Neural cell (in vitro differentiated cells): ENCODE data around the gene TCF23. TPM values are rescaled to one million over a fixed set of nuclear protein-coding genes. Genes with fewer than 3 reads are reported as not detected.

Experiments used
- H2AFZ ChIP-seq: fragments of 200-600, 300-800 bp; sonication (generic), shearing (Covaris generic); 2 replicates; pipeline ENCODE4 v1.6.0; 2014; ENCODE audit warnings: low read depth, mild to moderate bottlenecking, antibody characterized with exemption, low read length, moderate library complexity
- H3F3A ChIP-seq: fragments of 200-600 bp; shearing (Covaris generic); 2 replicates; pipeline ENCODE4 v1.6.1; 2016; ENCODE audit warnings: mild to moderate bottlenecking, moderate library complexity, mixed read lengths, antibody characterized with exemption, low read length; ENCODE audit not compliant: insufficient read depth, poor library complexity, severe bottlenecking
- H3K27ac ChIP-seq: fragments of 200-600, 300-800 bp; sonication (generic), shearing (Covaris generic); 2 replicates; pipeline ENCODE4 v1.5.1; 2014; ENCODE audit warnings: mild to moderate bottlenecking, low read length, moderate library complexity
- H3K27me3 ChIP-seq: fragments of 300-800, 200-600 bp; sonication (generic), shearing (Covaris generic); 2 replicates; pipeline ENCODE4 v1.6.0; 2014; ENCODE audit warnings: mild to moderate bottlenecking, low read depth, low read length, moderate library complexity; ENCODE audit not compliant: insufficient read depth
- H3K36me3 ChIP-seq: fragments of 300-800, 200-600 bp; sonication (generic), shearing (Covaris generic); 2 replicates; pipeline ENCODE4 v1.5.1; 2014; ENCODE audit warnings: mild to moderate bottlenecking, antibody characterized with exemption, low read length, moderate library complexity; ENCODE audit not compliant: insufficient read depth
- H3K4me2 ChIP-seq: fragments of 300-800, 200-600 bp; sonication (generic), shearing (Covaris generic); 2 replicates; pipeline ENCODE4 v1.6.0; 2014; ENCODE audit warnings: mild to moderate bottlenecking, low read length
- H3K4me3 ChIP-seq: fragments of 300-800, 200-600 bp; sonication (generic), shearing (Covaris generic); 2 replicates; pipeline ENCODE4 v1.5.1; 2014; ENCODE audit warnings: mild to moderate bottlenecking, low read length, moderate library complexity
- H3K79me2 ChIP-seq: fragments of 200-600 bp; shearing (Covaris generic); replicated peaks from 2 replicates; pipeline ENCODE4 v1.6.0; 2014; ENCODE audit warnings: mild to moderate bottlenecking, low read length, moderate library complexity; ENCODE audit not compliant: insufficient read depth
- H3K9ac ChIP-seq: fragments of 300-800, 200-600 bp; sonication (generic), shearing (Covaris generic); 2 replicates; pipeline ENCODE4 v1.6.1; 2016; ENCODE audit warnings: mild to moderate bottlenecking, low read length, mixed read lengths
- H3K9me2 ChIP-seq: fragments of 200-600 bp; shearing (Covaris generic); 2 replicates; pipeline ENCODE4 v1.6.1; 2016; ENCODE audit warnings: mild to moderate bottlenecking, low read length, mixed read lengths; ENCODE audit not compliant: insufficient read depth
- H3K9me3 ChIP-seq: fragments of 200-600, 300-800 bp; sonication (generic), shearing (Covaris generic); 2 replicates; pipeline ENCODE4 v1.6.1; 2016; ENCODE audit warnings: mild to moderate bottlenecking, mixed run types, low read length, moderate library complexity, mixed read lengths
- H4K20me1 ChIP-seq: fragments of 200-600 bp; shearing (Covaris generic); 2 replicates; pipeline ENCODE4 v1.6.1; 2016; ENCODE audit warnings: mild to moderate bottlenecking, mixed run types; ENCODE audit not compliant: insufficient read depth
- EP300 ChIP-seq: fragments of 450-650 bp; conservative IDR thresholded peaks from 2 replicates; pipeline ENCODE4 v1.6.1; 2014; ENCODE audit warnings: antibody characterized with exemption, mild to moderate bottlenecking, moderate library complexity; ENCODE audit not compliant: poor library complexity, severe bottlenecking
- EZH2 ChIP-seq: fragments of 200-600, 300-800 bp; shearing (Covaris generic), sonication (generic); IDR thresholded peaks from 2 replicates; pipeline ENCODE4 v1.6.1; 2014; ENCODE audit warnings: antibody characterized with exemption, low read length, borderline replicate concordance, mild to moderate bottlenecking; ENCODE audit not compliant: insufficient read depth, poor library complexity, severe bottlenecking
- MXI1 ChIP-seq: fragments of 450-650 bp; conservative IDR thresholded peaks from 2 replicates; pipeline ENCODE4 v1.6.1; 2014; ENCODE audit warnings: antibody characterized with exemption, mild to moderate bottlenecking; ENCODE audit not compliant: poor library complexity, severe bottlenecking
- POLR2AphosphoS5 ChIP-seq: IDR thresholded peaks from 2 replicates; pipeline ENCODE4 v1.6.1; 2012
- RAD21 ChIP-seq: fragments of 450-650 bp; conservative IDR thresholded peaks from 2 replicates; pipeline ENCODE4 v1.6.1; 2014; ENCODE audit warnings: antibody characterized with exemption, mild to moderate bottlenecking, moderate library complexity
- SMC3 ChIP-seq: fragments of 450-650 bp; conservative IDR thresholded peaks from 2 replicates; pipeline ENCODE4 v1.6.1; 2014; ENCODE audit warnings: antibody characterized with exemption, mild to moderate bottlenecking, moderate library complexity; ENCODE audit not compliant: poor library complexity
- TAF1 ChIP-seq: IDR thresholded peaks from 2 replicates; pipeline ENCODE4 v1.6.1; 2012; ENCODE audit warnings: low read depth
- polyA plus RNA-seq: library from polyadenylated mRNA; depleted of rRNA; stranded (reverse); fragments of >200 nt; gene quantifications from 2 replicates; pipeline ENCODE4 v1.2.3, GENCODE V29; 2014
- TF ChIP-seq, protein P1 (sequence below): IDR thresholded peaks from 2 replicates; pipeline ENCODE4 v1.6.1; 2012; ENCODE audit warnings: borderline replicate concordance
- TF ChIP-seq, protein P2 (sequence below): fragments of 450-650 bp; IDR thresholded peaks from 2 replicates; pipeline ENCODE4 v1.5.1; 2014; ENCODE audit warnings: antibody characterized with exemption, mild to moderate bottlenecking, moderate library complexity; ENCODE audit not compliant: poor library complexity, severe bottlenecking

TCF23 gene
- polyA plus RNA-seq, 1 donor from 2014 or later: not detected

DNA sequence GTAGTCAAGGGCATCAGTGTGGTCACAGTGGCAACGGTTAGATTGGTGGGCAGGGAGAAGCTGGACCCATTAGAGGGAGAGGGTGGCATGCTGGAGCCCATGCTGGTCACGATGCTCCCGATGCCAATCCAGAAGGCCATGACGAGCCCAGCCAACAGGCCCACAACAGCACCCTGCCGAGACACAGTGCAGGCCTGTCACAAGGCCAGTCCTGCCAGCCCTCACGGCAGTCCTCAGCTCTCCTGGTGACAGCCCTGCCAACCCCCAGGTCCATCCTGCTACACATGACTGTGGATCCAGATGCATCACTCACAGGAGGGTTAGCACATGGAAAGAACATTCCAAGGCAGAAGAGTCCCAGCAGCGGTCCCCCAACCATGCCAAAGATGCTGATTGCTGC is 52.9 kb downstream of the TCF23 start:
- no peaks in the 10 kb centered on the region for H3K27me3 ChIP-seq
- H3K4me2 ChIP-seq: no peak overlapping the region
- H3K79me2 ChIP-seq: no peaks in the 10 kb centered on the region
- H3K9ac ChIP-seq: no peak overlapping the region
- H3K4me3 ChIP-seq: no peak overlapping the region
- TF ChIP-seq TAF1: no peak
- no peak for TF ChIP-seq EP300
- no peak for TF ChIP-seq MXI1
- no peak for TF ChIP-seq POLR2AphosphoS5
- TF ChIP-seq RAD21: no peak
- no peak for TF ChIP-seq SMC3
- TF ChIP-seq, protein P1, sequence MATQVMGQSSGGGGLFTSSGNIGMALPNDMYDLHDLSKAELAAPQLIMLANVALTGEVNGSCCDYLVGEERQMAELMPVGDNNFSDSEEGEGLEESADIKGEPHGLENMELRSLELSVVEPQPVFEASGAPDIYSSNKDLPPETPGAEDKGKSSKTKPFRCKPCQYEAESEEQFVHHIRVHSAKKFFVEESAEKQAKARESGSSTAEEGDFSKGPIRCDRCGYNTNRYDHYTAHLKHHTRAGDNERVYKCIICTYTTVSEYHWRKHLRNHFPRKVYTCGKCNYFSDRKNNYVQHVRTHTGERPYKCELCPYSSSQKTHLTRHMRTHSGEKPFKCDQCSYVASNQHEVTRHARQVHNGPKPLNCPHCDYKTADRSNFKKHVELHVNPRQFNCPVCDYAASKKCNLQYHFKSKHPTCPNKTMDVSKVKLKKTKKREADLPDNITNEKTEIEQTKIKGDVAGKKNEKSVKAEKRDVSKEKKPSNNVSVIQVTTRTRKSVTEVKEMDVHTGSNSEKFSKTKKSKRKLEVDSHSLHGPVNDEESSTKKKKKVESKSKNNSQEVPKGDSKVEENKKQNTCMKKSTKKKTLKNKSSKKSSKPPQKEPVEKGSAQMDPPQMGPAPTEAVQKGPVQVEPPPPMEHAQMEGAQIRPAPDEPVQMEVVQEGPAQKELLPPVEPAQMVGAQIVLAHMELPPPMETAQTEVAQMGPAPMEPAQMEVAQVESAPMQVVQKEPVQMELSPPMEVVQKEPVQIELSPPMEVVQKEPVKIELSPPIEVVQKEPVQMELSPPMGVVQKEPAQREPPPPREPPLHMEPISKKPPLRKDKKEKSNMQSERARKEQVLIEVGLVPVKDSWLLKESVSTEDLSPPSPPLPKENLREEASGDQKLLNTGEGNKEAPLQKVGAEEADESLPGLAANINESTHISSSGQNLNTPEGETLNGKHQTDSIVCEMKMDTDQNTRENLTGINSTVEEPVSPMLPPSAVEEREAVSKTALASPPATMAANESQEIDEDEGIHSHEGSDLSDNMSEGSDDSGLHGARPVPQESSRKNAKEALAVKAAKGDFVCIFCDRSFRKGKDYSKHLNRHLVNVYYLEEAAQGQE: no peak
- TF ChIP-seq, protein P2, sequence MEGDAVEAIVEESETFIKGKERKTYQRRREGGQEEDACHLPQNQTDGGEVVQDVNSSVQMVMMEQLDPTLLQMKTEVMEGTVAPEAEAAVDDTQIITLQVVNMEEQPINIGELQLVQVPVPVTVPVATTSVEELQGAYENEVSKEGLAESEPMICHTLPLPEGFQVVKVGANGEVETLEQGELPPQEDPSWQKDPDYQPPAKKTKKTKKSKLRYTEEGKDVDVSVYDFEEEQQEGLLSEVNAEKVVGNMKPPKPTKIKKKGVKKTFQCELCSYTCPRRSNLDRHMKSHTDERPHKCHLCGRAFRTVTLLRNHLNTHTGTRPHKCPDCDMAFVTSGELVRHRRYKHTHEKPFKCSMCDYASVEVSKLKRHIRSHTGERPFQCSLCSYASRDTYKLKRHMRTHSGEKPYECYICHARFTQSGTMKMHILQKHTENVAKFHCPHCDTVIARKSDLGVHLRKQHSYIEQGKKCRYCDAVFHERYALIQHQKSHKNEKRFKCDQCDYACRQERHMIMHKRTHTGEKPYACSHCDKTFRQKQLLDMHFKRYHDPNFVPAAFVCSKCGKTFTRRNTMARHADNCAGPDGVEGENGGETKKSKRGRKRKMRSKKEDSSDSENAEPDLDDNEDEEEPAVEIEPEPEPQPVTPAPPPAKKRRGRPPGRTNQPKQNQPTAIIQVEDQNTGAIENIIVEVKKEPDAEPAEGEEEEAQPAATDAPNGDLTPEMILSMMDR: no peak
- no peaks in the 10 kb centered on the region for H3F3A ChIP-seq
- H4K20me1 ChIP-seq: no peaks in the 10 kb centered on the region
- H3K36me3 ChIP-seq: peaks cover 3% of the 10 kb centered on the region
- no peak overlapping the region for H3K27ac ChIP-seq
- H2AFZ ChIP-seq: no peak overlapping the region
- no peaks in the 10 kb centered on the region for H3K9me3 ChIP-seq
- no peaks in the 10 kb centered on the region for H3K9me2 ChIP-seq

DNA sequence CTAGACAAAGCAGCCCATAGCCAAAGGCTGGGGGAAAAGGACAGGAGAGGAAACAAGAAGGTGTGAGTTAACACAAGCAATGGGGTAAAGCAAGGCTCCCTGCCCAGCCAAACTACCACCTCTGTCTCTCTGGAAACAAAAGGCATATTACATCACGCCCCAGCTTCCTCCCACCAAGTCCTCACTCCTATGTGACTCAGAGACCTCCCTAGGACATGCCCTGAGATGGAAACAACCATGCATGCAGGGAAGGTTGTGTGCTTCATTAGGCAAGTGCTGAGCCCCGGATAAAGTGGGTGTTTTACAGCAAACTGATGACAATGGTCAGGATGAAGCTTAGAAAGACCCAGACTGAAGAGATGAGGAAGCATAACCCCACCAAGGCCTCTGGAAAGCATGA is 54.0 kb downstream of the TCF23 start:
- H3K79me2 ChIP-seq: no peaks in the 10 kb centered on the region
- H3K9ac ChIP-seq: no peak overlapping the region
- H3F3A ChIP-seq: no peaks in the 10 kb centered on the region
- H3K4me3 ChIP-seq: no peak overlapping the region
- H2AFZ ChIP-seq: no peak overlapping the region
- no peaks in the 10 kb centered on the region for H4K20me1 ChIP-seq
- TF ChIP-seq RAD21 (no peak), MXI1 (no peak), POLR2AphosphoS5 (no peak), EP300 (no peak), EZH2 (no peak), TAF1 (no peak)
- TF ChIP-seq, protein P2: no peak
- TF ChIP-seq, protein P1: no peak
- no peak overlapping the region for H3K27ac ChIP-seq
- no peaks in the 10 kb centered on the region for H3K27me3 ChIP-seq
- no peaks in the 10 kb centered on the region for H3K9me2 ChIP-seq
- H3K4me2 ChIP-seq: no peak overlapping the region
- H3K36me3 ChIP-seq: peaks cover 3% of the 10 kb centered on the region
- no peaks in the 10 kb centered on the region for H3K9me3 ChIP-seq
